GM18499 (cell line): ENCODE results near the gene PIK3C2G.
"Not testable (repeated sequence)": the region's sequence is repeated elsewhere in the genome, so short reads cannot be mapped to it uniquely, and the experiment has no call there.

Source experiments
- ATAC-seq: cut with Tn5 transposase; IDR thresholded peaks from one replicate; pipeline ENCODE4 v1.9.1; 2021; ENCODE audit warnings: moderate number of reproducible peaks; ENCODE audit not compliant: insufficient read depth, unreplicated experiment

Gene PIK3C2G

DNA sequence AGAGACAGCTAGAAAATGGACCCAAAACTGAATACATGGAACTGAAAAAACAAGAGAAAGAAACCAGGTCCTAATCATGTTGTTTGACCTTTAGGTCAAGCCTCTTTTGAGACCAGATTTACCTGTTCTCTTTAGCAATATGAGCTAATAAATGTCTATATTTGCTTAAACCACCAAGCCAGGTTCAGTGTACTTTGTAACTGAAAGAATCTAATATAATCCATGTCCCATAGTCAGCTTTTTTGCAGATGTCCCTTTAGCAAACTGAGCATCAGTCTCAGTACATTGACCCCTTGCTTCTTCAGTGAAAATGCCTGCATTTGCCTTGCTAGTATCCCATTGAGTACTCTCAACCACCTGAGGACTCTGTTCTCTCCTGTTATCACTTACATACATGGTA, 414.8 kb downstream of the PIK3C2G start:
- no peak for ATAC-seq

DNA sequence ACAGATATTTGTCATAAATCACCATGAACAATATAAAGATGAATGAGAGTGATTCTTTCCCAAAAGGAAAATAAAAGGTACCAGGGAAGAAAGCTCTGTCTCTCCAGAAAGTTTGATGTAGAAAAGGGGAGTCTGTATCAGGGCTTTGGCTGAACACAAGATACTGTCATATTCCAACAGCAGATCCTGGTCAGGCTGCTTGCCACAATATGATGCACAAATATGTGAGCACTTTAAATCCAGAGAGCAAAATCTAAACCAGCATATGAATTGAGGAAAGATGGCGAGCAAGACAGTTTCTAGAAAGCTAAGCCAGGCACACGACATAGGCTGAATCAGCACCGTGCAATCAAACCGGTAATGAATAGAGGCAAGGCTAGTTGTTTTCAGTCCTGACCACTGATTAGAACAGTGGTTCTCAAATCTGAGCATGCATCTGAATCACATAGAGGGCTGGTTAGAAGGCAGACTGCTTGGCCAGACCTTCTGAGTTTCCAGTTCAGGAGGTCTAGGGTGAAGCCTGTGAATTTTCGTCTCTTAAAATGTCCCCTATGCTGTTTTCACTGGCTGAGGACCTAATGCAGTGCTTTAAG, 415.8 kb downstream of the PIK3C2G start:
- ATAC-seq = no peak

DNA sequence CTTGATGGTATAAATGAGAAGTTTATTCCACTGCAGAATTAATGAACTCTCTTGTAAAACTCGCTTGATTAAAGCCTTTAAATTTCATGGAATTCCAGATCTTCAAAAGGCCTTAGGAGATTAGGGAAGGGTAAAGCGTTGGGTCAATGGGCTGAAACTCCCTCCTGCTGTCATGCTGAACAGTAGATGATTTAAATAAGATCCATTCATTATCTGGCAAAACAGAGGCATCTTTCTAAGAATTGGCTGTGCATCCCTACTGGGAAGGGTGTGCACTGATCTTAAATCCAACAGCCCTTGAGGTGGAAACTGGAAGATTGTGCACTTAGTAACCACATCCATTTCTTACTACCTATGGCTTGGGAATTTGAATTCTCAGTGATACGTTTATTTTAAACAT, 420.5 kb downstream of the PIK3C2G start:
- ATAC-seq = no peak

DNA sequence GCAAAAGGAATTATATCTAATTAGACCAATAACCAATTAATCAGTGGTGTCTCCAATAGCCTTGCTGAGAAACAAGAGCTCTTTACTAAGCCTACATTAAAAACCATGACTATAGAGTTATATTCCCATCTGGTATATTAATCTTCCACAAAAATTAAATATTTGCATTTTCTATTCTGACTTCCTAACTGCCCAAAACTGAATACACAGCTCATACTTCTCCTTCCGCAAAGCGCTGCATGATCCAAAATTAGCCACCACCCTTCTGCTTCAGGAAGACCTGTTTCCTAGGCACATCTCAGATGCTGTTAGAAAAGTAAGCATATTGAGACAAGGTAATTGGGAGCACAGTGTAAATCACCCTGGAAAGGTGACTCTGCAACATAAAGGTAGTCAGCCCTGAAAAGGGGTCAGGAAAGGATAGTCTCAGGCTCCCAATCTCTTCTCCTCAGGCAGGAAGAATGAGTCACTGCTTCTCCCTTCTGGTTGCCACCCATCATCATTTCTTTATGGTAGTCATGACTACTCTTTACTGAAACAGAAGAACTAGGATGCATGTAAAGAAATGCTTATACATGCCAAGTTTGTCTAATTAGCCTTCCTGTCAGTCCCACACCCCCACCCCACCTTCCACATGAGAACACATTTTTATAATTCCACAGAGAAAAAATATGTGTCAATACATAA, 422.2 kb downstream of the PIK3C2G start:
- no peak for ATAC-seq

DNA sequence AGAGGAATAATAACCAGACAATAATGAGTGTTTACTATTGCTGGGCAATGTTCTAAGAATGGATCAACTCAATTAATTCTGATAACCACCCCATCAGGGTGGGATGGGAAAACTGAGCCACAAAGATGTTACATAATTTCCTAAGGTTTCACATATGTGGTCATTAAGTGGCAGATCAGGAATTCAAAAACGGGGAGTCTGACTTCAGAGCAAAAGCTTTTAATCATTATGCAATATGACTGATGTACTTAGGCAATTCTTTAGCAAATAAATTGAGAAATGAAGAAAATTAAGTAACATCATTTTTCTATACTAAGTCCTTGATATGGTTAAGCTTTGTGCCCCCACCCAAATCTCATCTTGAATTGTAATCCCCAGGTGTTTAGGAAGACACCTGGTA, 423.1 kb downstream of the PIK3C2G start:
- ATAC-seq = no peak

DNA sequence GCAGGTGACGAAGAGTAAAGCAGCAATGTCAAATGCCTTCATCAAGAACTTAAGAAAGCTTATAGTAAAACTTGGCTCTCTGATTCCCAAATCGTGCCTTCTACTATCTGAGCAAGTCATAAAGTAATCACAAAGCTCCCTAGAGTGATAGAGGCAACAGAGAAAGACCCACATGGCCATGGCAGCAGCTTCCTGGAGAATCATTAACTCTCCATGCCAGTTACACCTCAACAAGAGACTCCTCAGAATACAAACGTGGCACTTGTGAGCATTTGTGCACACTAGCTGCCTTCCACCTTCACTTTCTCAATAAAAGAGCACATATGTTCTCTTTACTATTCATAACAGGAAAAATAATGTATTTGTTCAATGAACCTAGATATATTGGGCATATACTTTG, 428.5 kb downstream of the PIK3C2G start:
- no peak for ATAC-seq

- ATAC-seq = no peak
These were observed 429.3 kb downstream of the PIK3C2G start for GRCh38 chr12:18690653-18691052.

DNA sequence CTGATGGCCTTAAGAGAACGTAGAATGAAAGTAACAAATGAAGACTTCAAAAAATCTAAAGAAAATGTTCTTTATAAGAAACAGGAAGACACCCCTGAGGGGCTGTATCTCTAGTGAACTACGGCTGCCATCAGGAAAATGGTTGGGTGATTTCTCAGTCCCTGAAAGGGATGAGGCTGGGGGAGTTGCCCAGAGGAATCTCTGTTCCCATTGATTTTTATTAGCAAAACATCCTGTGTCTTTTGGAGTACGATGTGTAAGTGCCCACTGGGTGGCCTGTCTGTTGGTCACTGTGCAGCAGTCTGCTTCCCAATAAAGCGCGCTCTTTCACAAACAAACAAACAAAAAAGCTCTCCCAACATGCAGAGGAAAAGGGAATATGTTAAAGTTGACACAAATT, 432.7 kb downstream of the PIK3C2G start:
- not testable (repeated sequence) for ATAC-seq

DNA sequence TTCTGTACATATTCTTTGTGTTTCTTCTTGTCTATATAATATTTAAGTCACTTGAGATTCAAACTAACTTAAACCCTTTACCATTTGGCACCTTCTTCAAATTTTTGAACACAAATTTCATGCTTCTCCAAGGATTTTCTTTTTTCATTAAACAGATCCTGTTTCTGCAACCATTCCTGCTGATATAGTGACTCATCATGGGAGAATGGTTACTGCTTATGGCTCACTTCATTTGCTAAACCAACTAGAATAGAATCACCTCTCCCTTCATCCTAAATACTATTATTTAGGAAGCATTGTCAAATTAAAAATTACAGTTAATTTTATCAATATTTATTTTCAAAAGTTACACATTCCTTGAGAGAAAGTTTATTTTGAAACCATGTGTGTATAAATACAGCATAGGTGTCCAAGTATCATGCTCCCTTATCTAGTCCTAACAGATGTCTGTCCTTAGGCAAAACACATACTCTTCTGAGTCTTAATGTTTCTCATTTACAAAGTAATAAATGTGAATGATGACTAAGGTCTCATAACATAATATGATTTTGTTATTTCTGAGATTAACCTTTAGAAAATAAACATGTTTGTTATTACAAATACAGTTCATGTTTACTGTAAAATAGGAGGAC, 435.8 kb downstream of the PIK3C2G start:
- ATAC-seq = no peak
